GM18861 (cell line): ENCODE measurements around the gene IQCE.
"Not testable (repeated sequence)": the region's sequence is repeated elsewhere in the genome, so short reads cannot be mapped to it uniquely, and the experiment has no call there.

Experiments
- ATAC-seq: cut with Tn5 transposase; IDR thresholded peaks from one replicate; pipeline ENCODE4 v1.9.1; 2021; ENCODE audit not compliant: unreplicated experiment

The IQCE gene

DNA sequence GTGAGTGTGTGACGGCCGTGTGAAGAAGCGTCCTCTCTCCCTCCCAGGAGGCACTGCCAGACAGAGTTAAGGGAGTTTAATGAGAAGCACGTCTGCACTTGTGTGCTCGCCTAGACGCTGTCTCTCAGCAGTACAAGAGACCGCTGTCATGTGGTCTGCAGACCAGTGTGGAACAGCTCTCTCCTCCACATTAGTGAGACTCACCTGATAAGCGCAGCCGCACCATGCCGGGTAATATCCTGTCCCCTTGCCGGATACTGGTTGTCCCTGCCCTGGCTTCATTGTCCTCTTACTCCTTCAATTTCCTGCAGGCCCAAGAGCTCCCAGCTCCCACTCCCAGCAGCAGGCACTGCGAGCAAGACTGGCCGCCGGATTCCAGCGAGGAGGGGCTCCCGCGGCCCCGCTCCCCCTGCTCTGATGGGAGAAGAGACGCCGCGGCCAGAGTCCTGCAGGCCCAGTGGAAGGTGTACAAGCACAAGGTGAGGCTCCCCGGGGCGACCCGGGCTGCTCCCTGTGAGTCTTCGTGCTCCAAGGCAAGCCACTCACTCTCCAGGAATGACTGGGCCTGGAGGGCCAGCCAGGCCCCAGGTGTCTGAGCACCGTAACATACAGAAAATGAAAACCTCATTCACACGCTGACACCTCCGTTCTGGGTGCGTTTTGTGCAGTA lies 39.5 kb downstream of the IQCE start:
- ATAC-seq: no peak

DNA sequence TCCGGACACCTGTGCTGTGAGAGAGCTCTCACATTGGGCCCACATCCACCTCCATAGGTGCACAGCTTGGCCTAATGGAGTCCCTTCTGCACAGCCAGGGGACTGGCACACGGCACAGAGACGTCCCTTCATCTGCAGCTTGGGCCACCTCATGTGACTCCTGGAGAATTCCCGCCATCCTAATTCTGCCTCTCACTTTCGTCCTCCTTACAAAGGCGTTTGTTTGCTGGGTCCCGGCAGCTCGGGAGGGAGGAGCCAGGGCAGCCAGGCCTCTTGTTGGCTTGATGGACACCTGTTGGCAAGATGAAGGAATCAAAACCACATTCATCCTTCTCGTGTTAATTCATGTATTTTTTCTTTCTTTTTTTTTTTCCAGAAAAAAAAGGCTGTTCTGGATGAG lies 42.3 kb downstream of the IQCE start:
- no peak for ATAC-seq

DNA sequence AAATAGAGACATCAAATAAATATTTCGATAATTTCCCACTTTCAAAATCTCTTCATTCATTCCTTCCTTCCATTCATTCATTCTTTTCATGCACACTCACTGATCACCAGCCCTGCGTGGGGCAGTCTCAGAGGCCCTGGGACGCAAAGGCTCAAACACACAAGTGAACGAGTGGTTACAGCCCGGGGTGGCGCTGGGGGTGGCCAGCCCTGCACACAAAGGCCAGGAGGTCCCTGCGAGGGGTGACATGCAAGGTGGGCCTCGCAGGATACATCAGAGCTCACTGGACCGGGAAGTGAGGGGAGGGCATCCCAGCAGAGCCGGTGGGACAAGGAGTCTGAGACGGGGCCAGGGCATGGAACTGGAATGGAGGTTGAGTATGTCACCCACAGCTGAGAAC lies 43.1 kb downstream of the IQCE start:
- no peak for ATAC-seq

DNA sequence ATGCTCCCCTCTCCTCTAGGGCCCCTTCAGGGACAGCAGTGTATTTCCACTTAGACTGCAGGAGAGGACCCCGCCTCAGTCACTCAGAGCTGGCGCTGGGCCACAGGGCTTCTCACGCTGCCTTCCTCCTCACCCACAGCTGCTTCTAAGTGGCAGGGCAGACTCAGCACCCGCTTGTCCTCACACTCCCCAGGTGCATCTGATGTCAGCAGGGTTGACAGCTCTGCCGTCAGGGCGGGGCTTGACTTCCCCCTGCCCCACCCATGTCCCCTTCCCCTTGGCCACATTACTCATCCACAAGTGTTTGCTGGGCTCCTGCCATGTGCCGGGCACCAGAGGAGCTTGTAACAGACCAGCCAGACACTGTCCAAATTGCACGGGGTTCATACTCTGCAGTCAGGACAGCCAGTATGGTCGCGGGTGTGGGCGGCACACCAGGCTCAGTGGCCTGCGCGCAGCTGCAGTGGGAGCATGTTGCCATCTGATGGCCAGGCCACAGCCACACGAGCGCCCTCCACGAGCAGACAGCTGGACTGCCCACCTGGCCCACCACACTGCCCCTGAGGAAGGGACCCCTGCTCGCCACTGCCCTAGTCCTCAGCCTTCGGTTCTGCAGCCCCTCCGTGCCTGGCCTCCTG lies 43.7 kb downstream of the IQCE start:
- no peak for ATAC-seq

DNA sequence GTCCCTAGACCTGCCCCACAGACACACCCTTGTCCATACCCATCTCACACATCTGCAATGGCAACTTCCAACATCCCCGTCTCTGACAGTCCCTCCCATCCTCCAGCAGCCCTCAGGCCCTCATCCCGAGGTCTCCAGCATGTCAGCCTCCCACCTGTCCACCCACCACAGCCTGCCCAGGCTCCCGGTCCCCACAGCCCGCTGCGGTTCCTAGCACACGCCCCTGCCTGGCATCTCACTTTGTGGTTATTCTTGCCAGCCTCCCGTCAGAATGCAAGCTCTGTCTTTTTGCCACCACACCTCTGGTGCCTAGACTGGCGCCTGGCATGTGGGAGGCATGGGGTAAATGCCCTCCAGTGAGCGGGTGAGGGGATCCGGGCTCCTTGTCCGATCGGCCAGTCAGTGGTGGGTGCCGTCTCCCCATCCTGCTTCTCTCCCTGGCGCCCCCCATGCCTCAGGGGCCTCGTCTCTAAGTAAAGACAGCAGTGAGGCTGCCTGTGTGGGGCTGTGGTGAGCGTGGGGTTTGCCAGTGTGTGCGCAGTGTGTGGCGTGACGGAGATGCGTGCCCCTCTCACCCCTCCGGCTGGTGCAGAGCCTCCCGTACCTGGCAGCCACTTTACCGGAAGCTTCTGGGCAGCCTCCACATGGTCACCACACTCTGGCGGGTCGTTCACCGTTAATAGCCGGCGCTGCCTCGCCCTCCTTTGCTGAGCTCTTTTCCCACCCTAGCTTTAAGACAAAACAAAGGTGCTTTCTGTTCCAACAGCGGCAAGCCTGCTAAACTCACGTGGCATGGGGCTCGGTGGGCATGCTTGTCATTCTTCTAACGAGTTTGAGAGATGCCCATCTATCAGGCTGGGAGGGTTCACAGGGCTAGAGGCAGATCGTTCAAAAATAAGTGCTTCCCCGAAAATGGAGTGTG lies 44.5 kb downstream of the IQCE start:
- no peak for ATAC-seq

DNA sequence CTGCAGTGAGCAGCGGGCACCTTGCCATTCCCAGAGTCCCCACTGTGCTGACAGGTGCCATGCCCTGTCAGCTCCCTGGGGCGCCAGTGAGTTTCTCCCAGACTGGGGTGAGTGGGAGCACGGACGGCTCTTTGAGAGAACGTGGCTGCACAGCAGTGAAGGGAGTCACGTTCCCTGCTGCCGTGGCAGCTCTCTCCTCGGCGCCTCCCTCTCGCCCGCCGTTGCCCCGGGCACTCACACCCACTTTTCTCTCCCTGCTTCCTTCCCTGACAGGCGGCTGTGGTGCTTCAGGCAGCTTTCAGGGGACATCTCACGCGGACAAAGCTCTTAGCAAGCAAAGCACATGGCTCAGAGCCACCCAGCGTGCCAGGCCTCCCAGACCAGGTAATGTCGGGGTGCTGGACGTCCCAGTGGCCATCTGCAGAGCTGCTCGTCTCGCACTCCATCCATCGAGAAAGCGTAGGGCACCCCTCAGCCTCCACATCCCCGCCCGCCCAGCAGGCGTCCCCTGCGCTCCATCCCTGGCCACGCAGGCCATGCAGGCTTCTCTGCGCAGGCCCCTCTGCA lies 45.9 kb downstream of the IQCE start:
- no peak for ATAC-seq

DNA sequence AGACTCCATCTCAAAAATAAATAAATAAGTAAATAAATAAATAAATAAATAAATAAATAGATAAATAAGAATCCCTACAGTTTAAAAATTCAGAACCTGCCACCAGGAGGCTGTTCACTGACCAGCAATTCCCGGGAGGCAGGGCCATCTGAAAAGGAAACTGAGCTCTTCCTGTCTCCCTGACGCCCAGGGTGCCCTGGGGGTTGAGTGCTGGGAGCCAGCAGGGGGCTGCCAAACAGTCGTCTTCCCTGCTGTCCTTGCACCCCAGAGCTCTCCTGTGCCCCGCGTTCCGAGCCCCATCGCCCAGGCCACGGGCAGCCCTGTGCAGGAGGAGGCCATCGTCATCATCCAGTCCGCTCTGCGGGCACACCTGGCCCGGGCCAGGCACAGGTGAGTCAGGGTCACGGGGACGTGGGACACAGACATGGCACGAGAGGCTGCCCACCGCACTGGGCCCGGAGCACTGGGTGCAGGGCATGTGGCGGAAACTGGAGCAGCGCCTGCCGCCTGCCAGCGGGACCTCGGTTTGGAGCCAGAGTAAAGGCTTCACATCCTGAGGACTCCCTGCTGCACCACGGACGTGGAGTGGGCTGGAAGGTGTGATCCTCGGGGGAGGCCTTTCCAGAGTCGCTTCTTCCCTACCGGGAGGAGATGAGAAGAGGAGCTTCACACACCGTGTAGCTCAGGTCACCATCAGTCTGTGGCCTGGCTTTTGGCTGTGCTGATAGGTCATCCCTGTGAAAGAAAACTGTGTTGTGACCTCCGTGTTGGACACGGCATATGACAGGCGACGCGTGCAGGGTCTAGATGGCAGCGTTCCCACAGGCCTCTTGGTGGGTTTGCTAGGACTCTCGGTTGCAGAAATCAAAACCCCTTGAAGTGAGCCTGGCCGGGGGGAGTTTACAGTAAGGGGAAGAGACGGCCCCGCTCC lies 47.1 kb downstream of the IQCE start:
- ATAC-seq: no peak

DNA sequence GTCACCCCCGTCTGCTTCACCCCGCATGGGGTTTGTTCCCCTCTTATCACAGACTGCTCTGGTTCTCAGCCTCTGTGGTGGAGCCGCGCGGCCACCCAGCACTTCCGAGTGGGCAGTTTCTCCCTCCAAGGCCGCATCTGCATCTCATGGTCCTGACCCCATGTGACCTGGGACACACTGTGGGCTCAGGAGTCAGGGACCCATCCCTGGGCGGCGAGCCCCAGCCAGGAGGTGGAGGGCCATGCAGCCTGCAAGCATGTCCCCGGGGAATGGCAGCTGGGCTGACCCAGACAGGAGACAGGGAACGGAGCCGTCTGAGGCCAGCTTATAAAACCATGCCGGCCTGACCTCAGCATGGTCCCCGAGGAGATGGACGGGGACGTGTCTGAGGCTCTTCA lies 47.8 kb downstream of the IQCE start:
- ATAC-seq: no peak

DNA sequence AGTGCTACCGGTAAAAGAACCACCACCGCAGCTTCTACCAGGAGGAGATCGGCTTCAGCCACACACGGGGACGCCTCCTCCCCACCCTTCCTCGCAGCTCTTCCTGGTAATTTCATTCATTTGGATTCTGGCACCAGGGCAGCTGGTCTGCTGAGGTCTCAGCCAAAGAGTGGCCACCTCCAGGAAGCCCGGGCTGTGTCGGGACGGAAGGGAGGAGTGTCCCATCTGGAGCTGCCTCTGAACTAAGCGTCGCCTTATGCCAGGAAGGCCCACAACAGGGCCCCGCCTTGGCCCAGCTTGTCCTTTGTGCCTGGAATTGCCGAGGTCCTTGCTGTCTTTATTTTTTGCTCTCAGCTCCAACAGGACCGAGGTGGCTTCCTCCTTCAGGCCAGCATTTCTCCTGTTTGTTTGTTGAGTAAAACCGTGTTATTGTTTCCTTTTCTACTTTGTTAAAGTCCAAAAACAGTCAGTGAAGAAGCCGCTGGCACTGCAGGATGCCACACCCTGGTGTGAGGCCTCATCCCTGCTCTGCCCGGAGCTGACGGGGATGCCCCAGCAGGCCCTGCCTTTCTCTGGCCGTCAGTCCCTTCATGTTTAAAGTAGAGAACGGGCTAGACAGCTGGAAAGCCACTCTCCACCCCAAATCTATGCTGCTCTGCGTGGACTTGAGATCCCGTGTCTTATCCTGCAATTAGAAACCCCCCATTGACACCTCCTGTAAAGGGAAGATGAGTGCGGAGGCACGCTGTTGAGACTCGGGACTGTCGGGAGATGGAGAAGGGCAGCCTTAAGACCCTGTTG lies 48.5 kb downstream of the IQCE start:
- ATAC-seq: no peak

DNA sequence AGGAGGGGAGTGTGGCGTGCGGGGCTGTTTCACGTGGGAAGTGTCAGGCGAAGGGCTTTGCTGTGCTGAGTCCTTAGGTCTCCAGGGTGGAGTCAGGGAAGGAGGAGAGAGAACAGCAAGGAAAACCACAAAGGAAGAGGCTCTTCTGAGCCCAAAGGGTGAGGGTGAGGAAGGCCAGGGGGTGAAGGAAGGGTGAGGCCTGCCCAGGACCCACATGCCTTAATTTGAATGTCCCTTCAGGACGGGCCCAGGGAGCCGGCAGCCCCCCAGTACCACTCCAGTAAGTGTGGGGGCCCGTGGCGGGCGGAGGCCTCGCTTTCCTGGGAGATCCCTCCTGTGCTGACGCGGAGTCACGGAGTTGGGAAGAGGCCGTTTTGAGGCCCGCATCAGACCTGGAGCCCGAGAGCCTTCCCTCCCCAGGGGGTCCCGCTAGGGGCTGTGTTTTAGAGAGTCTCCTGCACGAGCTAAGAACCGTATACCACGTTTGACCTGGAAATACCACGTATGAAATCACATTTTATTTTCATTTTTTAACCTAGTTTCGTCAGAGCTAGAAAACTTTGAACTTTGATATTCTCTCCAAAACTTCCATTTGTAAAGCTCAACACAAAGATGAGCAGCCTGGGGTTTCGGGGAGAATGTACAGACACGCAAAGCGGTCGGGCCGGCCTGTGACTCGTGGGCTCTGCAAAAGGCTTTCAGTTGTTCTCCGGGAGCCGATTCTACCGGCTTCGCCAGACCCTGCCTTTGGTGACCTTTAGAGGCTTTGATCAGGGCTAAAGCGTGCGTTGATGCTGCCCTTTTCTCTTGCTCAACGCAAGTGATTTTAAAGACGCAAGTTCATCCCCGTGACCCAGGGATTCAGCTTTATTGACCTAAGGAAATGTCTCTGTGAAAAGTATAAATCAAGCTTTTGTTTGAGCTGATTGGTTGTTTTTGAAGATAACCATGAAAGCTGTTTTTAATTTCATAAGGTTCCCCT lies 49.4 kb downstream of the IQCE start:
- ATAC-seq: no peak

DNA sequence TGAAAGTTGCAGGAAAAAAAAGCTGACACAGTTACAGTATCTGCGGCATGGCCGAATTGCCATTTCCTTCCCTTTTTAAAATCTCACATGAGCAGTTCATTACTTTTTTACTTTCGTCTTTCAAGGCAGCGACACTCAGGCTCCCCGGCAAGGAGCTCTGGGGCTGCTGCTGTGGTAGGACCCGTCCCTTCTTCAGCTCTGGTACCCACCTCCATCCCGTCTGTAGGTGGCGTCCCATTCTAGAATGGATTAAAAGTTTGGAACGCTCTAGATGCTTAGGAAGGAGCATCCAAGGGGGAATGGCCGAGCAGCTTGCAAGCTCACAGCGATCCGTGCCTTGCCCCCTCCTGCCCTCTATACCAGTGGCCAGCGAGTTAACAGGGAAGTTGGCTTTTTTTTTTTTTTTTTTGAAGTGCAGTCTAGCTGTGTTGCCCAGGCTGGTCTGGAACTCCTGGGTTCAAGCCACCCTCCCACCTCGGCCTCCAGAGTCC lies 50.2 kb downstream of the IQCE start:
- no peak for ATAC-seq

DNA sequence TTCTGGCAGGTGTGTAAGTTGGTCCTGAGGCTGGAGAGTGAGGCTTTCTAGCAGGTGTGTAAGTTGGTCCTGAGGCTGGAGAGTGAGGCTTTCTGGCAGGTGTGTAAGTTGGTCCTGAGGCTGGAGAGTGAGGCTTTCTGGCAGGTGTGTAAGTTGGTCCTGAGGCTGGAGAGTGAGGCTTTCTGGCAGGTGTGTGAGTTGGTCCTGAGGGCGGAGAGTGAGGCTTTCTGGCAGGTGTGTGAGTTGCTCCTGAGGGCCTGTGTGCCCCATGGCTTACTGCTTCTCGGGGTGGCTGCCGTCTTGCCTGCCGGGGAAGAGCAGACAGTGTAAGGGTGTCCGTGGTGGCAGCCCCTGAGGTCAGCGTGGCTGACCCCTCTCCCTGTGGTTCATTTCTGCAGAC lies 50.9 kb downstream of the IQCE start:
- not testable (repeated sequence) for ATAC-seq

DNA sequence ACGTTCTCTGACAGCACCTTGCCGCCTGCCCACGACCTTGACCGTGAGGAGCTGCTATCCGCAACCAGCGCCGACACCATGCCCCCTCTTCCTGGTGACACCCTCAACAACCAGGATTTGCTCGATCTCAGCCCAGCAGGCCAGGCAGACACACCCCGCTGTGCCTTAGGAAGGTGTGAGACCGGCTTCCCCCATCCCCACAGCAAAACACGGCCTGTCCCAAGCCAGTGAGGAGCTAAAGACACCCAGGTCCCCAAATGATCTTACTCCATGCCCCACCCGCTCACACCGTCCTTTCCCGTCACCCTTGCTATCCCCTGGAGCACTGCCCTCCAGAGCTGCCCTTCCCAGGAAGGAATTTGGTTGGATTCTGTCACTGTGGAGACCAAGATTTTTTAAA lies 51.7 kb downstream of the IQCE start:
- no peak for ATAC-seq

DNA sequence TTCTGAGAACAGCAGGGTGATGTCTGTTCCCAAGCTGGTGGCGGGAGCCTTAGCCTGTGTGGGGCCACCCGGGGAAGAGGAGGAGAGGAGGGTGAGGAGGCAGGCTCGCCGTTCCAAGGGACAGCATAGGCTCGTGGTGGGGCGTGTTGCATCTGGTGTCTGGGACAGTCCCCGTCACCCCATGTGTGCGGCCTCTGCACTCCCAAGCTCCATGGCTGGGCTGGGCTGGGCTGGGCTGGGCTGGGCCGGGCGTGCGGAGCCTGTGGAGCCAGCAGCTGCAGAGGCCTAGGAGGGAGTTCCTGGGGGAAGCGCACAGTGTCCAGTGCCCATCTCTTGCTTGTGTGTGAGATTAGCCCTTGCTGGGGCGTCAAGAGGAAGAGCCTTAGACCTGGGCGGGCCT lies 52.1 kb downstream of the IQCE start:
- no peak for ATAC-seq

DNA sequence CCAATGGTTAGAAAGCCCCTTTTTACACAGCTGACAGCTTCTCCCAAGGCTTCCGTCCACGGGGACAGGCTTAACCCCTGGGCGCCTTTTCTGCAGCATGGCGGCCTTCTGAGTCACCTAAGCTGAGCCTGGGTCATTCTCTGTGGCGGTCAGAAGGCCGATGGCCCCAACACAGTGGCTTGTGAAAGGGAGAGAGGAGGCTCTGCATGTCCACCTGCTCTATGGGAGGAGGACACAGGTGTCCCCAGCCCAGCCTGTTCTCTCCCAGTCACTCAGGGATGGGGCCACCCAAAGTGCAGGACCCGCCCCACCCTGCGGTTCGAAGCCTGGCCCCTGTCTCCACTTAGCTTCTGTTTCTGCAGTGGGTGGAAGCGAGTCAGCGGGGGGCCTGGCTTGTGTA lies 52.6 kb downstream of the IQCE start:
- no peak for ATAC-seq

DNA sequence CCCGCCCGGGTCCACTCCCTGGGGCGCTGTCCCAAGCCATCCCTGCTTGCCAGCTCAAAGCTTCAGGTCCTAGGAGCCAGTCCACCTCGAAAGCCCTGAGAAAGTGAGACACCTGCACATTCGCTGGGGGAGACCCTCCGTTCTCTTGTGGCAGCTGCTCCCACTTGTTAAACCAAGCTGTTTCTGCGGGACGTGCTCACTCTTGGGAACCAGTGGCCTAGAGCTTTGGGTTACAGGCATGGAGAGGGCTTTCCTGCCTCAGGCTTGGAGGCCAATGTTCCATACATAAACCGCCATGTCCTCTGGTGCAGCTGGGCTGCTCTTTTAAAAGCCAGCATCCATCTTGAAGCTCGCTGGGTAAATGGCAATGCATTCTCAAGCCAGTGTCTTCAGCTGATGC lies 53.1 kb downstream of the IQCE start:
- ATAC-seq: no peak

DNA sequence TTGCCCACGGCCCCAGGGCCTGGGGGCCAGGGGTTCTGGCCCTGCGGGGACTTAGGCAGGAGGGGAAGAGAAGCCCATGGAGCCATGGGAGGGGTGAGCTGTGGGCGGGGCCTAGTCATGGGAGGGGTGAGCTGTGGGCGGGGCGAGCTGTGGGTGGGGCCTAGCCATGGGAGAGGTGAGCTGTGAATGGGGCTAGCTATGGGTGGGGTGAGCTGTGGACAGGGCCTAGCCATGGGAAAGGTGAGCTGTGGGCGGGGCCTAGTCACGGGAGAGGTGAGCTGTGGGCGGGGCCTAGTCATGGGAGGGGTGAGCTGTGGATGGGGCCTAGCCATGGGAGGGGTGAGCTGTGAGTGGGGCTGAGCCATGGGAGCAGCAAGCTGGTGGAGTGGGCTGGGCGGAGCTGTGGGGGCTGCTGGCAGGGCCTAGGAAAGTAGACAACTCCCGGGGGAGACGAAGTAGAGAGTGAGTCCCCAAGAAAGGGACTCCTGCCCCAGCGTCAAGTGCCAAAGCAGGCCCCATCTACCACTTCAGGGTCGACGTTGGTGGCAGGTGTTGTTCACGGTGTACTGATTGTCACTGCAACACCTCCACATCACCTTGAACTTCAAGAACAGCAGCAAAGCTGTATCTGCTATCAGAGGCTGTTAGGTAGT lies 53.8 kb downstream of the IQCE start:
- no peak for ATAC-seq
